ENCODE data around the gene CCNE1. TPM values are rescaled to one million over a fixed set of nuclear protein-coding genes. Genes with fewer than 3 reads are reported as not detected.

CCNE1 gene
- total RNA-seq, 4 donors from 2014 or later = 1.9 to 3.8 (median 2.9) TPM; not detected in 1

DNA sequence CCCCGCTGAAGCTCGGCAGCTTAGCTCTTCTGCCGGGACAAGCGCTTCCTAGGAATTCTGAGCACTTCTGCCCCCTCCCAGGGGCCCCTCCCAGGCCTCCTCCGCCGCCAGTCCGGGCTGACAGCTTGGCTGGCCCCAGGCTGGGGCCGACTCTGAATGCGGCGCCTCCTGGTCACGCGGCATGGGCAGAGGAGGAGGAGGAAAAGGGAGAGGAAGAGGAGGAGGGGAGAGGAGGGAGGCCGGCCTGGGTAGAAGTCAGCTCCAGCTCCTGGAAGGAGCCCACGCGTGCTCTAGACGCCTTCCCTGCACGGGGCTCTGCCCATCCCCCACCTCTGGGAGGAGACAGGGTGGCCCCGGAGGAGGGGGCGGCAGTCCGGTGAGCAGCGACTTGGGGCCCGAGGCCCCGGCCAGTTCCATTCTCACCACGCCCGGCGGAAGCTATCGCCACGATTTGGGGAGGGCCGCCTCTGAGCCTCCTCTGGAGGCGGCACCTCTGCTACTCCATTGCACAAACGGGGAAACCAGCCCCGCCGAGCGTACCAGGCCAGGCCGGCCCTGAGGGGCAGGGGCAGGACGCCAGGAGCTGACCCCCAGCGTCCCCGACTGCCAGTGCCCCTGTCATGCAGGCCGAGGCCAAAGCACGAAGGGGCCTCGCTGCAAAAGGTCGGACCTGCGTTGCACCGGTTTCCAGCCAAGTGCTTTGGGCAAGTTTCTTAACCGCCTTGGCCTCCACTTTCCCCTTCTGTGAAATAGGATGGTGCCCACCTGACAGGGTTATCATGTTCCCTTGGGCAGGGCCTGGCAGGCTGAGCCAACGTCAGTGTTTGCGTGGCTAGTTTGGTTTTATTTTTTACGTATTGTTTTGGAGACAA lies 31.6 kb downstream of the CCNE1 start:
- DNase-seq (ENCODE audit: low spot score) = no peak
- ATAC-seq (ENCODE audit: low FRiP score) = no peak
- TF ChIP-seq, protein P1, sequence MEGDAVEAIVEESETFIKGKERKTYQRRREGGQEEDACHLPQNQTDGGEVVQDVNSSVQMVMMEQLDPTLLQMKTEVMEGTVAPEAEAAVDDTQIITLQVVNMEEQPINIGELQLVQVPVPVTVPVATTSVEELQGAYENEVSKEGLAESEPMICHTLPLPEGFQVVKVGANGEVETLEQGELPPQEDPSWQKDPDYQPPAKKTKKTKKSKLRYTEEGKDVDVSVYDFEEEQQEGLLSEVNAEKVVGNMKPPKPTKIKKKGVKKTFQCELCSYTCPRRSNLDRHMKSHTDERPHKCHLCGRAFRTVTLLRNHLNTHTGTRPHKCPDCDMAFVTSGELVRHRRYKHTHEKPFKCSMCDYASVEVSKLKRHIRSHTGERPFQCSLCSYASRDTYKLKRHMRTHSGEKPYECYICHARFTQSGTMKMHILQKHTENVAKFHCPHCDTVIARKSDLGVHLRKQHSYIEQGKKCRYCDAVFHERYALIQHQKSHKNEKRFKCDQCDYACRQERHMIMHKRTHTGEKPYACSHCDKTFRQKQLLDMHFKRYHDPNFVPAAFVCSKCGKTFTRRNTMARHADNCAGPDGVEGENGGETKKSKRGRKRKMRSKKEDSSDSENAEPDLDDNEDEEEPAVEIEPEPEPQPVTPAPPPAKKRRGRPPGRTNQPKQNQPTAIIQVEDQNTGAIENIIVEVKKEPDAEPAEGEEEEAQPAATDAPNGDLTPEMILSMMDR (IDR thresholded peaks at IDR 0.05) = no peak

DNA sequence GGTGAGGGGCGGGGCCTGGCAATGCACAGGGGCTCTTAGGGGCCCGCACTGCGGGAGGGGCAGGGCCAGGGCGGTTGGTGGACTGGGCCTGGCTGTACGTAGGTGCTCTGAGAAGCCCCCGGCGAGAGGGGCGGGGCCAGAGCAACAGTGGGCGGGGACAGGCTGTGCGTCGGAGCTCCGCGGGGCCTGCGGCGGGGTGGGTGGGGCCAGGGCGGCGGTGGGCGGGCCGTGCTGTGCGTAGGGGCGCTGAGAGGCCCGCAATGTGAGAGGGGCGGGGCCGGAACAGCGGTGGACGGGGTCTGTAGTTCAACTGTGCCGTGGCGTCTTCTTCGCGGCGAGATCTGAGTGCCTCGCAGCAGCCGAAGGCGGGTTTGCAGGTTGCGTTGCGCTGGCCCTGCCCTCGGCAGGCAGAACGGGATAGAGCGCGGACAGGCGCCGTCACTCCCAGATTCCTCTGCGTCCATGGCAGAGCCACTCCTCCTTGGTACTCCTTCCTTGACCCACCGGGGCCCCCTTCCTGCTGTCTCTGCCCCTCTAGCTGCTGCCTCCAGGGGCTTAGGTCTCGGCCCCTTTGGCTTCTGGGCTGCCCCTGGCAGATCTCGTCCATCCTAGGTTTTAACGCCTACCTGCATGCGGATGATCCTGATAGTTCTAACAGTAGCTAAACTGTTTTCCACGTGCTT lies 33.2 kb downstream of the CCNE1 start:
- TF ChIP-seq, protein P1 (IDR thresholded peaks at IDR 0.05) = no peak
- peak; percentile 93 for ATAC-seq (ENCODE audit: low FRiP score)
- peak; percentile 82 for DNase-seq (ENCODE audit: low spot score)

DNA sequence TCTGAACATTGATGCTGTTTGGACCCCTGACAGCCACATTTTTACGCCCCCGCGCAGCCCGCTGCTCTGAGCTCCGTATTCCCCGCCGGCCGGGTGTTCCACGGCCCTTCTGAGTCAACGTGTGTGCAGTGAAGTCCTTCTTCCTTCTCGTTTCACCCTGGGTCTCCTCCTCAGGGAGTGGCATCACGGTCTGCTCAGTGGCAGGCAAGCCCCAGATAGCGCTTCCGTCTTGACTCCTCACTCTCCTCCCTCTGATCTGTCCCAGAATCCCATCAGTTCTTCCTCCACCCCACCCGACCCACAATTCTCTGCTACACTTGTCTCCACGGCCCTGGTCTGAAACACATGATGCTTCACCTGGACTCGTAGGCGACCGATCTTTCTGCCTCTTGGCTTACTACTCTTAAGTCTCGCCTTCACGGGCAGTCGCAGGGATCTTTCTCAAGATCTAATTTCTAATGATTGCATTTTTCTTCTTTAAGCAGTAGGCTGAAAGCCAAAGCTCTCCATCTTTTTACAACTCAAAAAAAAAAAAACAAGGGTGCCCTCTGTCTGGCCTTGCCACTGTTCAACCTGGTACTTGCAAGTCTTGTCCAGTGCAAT lies 33.9 kb downstream of the CCNE1 start:
- peak; percentile 31 for ATAC-seq (ENCODE audit: low FRiP score)
- TF ChIP-seq, protein P1 (IDR thresholded peaks at IDR 0.05) = no peak
- no peak for DNase-seq (ENCODE audit: low spot score)

DNA sequence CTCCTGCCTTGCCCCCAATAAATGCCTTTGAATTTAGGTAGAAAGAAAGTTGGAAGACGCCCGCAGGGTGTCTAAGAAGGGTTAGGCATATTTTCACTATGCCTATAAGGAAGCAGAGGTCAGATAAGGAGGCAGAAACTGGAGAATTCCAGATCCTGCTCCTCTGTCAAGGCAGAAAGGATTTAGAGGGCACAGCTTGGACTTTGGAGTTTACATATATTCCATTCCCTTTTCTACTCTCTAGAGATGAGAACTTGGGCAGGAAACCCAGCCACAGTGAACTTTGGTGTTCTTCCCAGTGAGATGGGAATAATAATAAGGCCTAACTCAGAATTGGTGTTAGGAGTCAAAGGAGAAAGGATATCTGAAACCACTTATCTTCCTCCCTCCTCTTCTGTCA lies 37.4 kb downstream of the CCNE1 start:
- TF ChIP-seq, protein P1 (IDR thresholded peaks at IDR 0.05) = no peak
- DNase-seq (ENCODE audit: low spot score) (no peak), ATAC-seq (ENCODE audit: low FRiP score) (no peak)

DNA sequence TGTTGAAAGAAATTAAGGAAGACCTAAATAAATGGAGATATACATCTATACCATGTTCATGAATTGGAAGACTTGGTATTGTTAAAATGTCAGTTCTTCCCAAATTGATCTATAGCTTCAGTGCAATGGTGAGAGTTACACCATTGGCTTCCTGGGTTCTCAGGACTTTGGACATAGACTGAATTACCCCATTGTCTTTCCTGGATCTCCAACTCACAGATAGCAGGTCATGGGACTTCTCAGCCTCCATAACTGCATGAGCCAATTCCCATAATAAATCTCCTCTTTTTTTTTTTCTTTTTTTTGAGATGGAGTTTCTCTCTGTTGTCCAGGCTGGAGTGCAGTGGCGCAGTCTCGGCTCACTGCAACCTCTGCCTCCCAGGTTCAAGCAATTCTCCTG lies 38.7 kb downstream of the CCNE1 start:
- no peak for ATAC-seq (ENCODE audit: low FRiP score)
- DNase-seq (ENCODE audit: low spot score) = no peak
- TF ChIP-seq, protein P1 (IDR thresholded peaks at IDR 0.05) = no peak

DNA sequence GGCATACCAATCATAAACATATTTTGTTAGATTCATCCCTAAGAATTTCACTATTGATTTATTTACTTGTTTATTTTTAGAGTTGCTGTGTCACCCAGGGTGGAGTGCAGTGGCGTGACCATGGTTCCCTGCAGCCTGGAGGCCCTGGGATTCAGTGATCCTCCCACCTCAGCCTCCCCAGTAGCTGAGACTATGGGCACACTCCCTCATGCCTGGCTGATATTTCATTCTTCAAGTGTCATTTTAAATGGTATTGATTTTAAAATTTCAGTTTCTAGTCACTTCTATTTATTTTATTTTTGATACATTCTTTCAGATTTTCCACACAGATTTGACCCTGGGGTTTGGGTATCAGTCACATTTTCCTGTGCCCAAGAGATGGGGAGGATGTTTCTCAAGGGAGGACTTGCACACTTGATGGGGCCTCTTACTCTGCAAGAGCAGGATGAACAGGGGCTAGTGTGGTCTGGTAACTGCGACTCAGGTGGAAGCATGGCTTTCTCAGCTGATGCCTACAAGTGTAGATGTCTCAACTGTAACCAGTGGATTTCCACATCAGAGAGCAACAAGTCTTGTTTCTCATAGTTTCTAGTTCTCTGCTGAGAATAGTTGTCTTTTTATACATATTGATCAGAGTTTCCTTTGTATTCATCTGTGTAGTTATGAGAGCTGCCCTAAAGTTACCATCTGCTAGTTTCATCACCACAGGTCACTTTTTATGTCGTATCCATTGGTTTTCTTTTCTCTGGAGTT lies 40.2 kb downstream of the CCNE1 start:
- no peak for ATAC-seq (ENCODE audit: low FRiP score)
- no peak for DNase-seq (ENCODE audit: low spot score)
- TF ChIP-seq, protein P1 (IDR thresholded peaks at IDR 0.05) = no peak

Measured in omental fat pad (tissue), 4 donors.